GM10266 (cell line): ENCODE measurements around the gene SPATA31E1.

Experiments used
- DNase-seq: peaks from one replicate; pipeline ENCODE4 v3.0.0; 2012; ENCODE audit errors: extremely low spot score
- CTCF ChIP-seq: IDR thresholded peaks from 2 replicates; pipeline ENCODE4 v1.5.1; 2012; ENCODE audit warnings: mild to moderate bottlenecking, low read depth; ENCODE audit not compliant: control insufficient read depth, insufficient read depth; ENCODE audit errors: missing control alignments

Gene SPATA31E1

GRCh38 chr9:87876708-87877107 is 6.0 kb upstream of the SPATA31E1 start:
- DNase-seq: no peak
- TF ChIP-seq CTCF: no peak

- no peak for TF ChIP-seq CTCF
- no peak for DNase-seq
Measured at GRCh38 chr9:87878989-87879511, 3.6 kb upstream of the SPATA31E1 start.

- no peak for TF ChIP-seq CTCF
- no peak for DNase-seq
Measured at GRCh38 chr9:87880116-87880515, 2.6 kb upstream of the SPATA31E1 start.

- TF ChIP-seq CTCF: no peak
- DNase-seq: no peak
Measured at GRCh38 chr9:87880683-87881082, 2.0 kb upstream of the SPATA31E1 start.

GRCh38 chr9:87883274-87883673 is 597 bp downstream of the SPATA31E1 start:
- DNase-seq: no peak
- TF ChIP-seq CTCF: no peak

GRCh38 chr9:87883990-87884389 is 1.3 kb downstream of the SPATA31E1 start:
- no peak for DNase-seq
- no peak for TF ChIP-seq CTCF

- no peak for TF ChIP-seq CTCF
Measured at GRCh38 chr9:87884578-87885459, 2.1 kb downstream of the SPATA31E1 start.

More at GRCh38 chr9:87884578-87885459, 2.1 kb downstream of the SPATA31E1 start:
- DNase-seq: no peak
